Smooth muscle cell (in vitro differentiated cells): Measurements from ENCODE around the gene MGAT4A. TPM values are rescaled to one million over a fixed set of nuclear protein-coding genes. Genes with fewer than 3 reads are reported as not detected.

Experiments used
- DNase-seq: peaks from one replicate; lab custom pipeline; 2025; ENCODE audit not compliant: unreplicated experiment; lab: John Stamatoyannopoulos, UW
- H2AFZ ChIP-seq: fragments of 200-600 bp; sonication (generic); 2 replicates; pipeline ENCODE4 v1.6.0; 2016; ENCODE audit warnings: antibody characterized with exemption, low read depth, mild to moderate bottlenecking
- H3F3A ChIP-seq: fragments of 200-600 bp; sonication (generic); 2 replicates; pipeline ENCODE4 v1.6.0; 2017; ENCODE audit warnings: antibody characterized with exemption, low read depth
- H3K27ac ChIP-seq: fragments of 200-600 bp; sonication (generic); 2 replicates; pipeline ENCODE4 v1.5.1; 2016; ENCODE audit warnings: low read depth, mild to moderate bottlenecking
- H3K27me3 ChIP-seq: fragments of 200-600 bp; sonication (generic); 2 replicates; pipeline ENCODE4 v1.6.1; 2016; ENCODE audit warnings: low read depth, mild to moderate bottlenecking
- H3K36me3 ChIP-seq: fragments of 200-600 bp; sonication (generic); 2 replicates; pipeline ENCODE4 v1.5.1; 2016; ENCODE audit warnings: low read depth
- H3K4me1 ChIP-seq: fragments of 200-600 bp; sonication (generic); 2 replicates; pipeline ENCODE4 v1.5.1; 2016; ENCODE audit warnings: low read depth
- H3K4me2 ChIP-seq: fragments of 200-600 bp; sonication (generic); 2 replicates; pipeline ENCODE4 v1.6.0; 2016; ENCODE audit warnings: mild to moderate bottlenecking
- H3K4me3 ChIP-seq: fragments of 200-600 bp; sonication (generic); 2 replicates; pipeline ENCODE4 v1.5.1; 2016; ENCODE audit warnings: mild to moderate bottlenecking
- H3K79me2 ChIP-seq: fragments of 200-600 bp; sonication (generic); 2 replicates; pipeline ENCODE4 v1.6.0; 2016; ENCODE audit warnings: low read depth, mild to moderate bottlenecking
- H3K9ac ChIP-seq: fragments of 200-600 bp; sonication (generic); 2 replicates; pipeline ENCODE4 v1.6.0; 2016; ENCODE audit warnings: low read depth
- H3K9me3 ChIP-seq: fragments of 200-600 bp; sonication (generic); replicated peaks from 2 replicates; pipeline ENCODE4 v1.5.1; 2016; ENCODE audit warnings: low read depth
- H4K20me1 ChIP-seq: fragments of 200-600 bp; sonication (generic); 2 replicates; pipeline ENCODE4 v1.6.0; 2016; ENCODE audit warnings: low read depth
- CTCF ChIP-seq: fragments of 200-600 bp; sonication (generic); IDR thresholded peaks from 2 replicates; pipeline ENCODE4 v1.5.1; 2017; ENCODE audit warnings: borderline replicate concordance, mild to moderate bottlenecking, antibody characterized with exemption; ENCODE audit not compliant: insufficient read depth, poor library complexity, severe bottlenecking
- WGBS: methylation state at CpG from one replicate; pipeline ENCODE4 v1.1.7; 2016; ENCODE audit warnings: low lambda C conversion rate; 5-methylcytosine and 5-hydroxymethylcytosine counted together
- polyA plus RNA-seq: library from polyadenylated mRNA; unstranded; fragments of >200 nt; fragmentation: Nextera tagmentation; extraction: Ambion mirVana; gene quantifications from 2 replicates; pipeline ENCODE4 v1.2.1, GENCODE V29; 2016
- total RNA-seq: library from RNA; depleted of rRNA; stranded (reverse); fragments of >200 nt; gene quantifications from 2 replicates; pipeline ENCODE4 v1.2.3, GENCODE V29; 2014

Gene MGAT4A
- total and polyA plus RNA-seq, 2 experiments from 2014 or later: 1.4 to 8.9 TPM

- DNase-seq: no peak
- no peaks in the 10 kb centered on the region for H3K4me1 ChIP-seq
- H4K20me1 ChIP-seq: no peaks in the 10 kb centered on the region
- no peaks in the 10 kb centered on the region for H3K27me3 ChIP-seq
- no peaks in the 10 kb centered on the region for H3K36me3 ChIP-seq
- TF ChIP-seq CTCF: no peak
- no peak overlapping the region for H3K4me3 ChIP-seq
- no peak overlapping the region for H3K4me2 ChIP-seq
- H3K79me2 ChIP-seq: no peaks in the 10 kb centered on the region
- WGBS: 87% methylated on average over 3 of the region's 3 CpGs
- no peaks in the 10 kb centered on the region for H3K9me3 ChIP-seq
- no peak overlapping the region for H3K9ac ChIP-seq
- H2AFZ ChIP-seq: no peak overlapping the region
- no peak overlapping the region for H3K27ac ChIP-seq
- H3F3A ChIP-seq: no peaks in the 10 kb centered on the region
These were observed 98.6 kb downstream of the MGAT4A start for GRCh38 chr2:98632351-98632750.

- Histone ChIP-seq H2AFZ (no peak overlapping the region), H3K36me3 (no peaks in the 10 kb centered on the region), H4K20me1 (no peaks in the 10 kb centered on the region), H3K27ac (no peak overlapping the region), H3K9me3 (no peaks in the 10 kb centered on the region), H3K4me2 (no peak overlapping the region), H3K9ac (no peak overlapping the region), H3K79me2 (no peaks in the 10 kb centered on the region), H3K4me3 (no peak overlapping the region), H3K27me3 (no peaks in the 10 kb centered on the region), H3F3A (no peaks in the 10 kb centered on the region), H3K4me1 (no peaks in the 10 kb centered on the region)
- WGBS: 92% methylated on average over 5 of the region's 5 CpGs
- no peak for DNase-seq
- TF ChIP-seq CTCF: no peak
These were observed 107.3 kb downstream of the MGAT4A start for GRCh38 chr2:98623657-98624056.

DNA sequence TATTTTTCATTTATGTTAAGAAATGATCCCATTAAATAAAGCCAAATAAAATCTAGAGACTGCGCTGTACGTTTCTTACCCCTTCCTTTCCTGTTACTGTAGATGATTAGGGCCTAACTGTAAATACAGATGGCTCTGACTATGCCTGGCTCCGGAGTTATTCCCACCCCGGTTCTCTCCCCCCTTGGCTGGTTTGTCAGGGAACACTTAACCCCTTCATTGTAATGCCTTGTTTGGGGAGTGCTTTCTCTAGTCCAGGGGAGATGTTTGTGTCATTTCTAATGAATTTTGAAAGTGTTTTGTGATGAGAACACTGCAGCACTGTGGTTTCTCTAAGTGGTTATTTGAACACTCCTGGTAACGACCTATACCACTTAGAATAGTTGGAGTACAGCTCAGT lies 113.8 kb downstream of the MGAT4A start:
- Histone ChIP-seq H3K27me3 (no peaks in the 10 kb centered on the region), H3F3A (peaks cover 8% of the 10 kb centered on the region), H3K79me2 (no peaks in the 10 kb centered on the region), H3K4me3 (no peak overlapping the region), H3K27ac (no peak overlapping the region), H4K20me1 (peaks cover 17% of the 10 kb centered on the region), H3K4me2 (no peak overlapping the region), H3K36me3 (peaks cover 19% of the 10 kb centered on the region), H3K4me1 (no peaks in the 10 kb centered on the region), H3K9ac (no peak overlapping the region), H2AFZ (no peak overlapping the region), H3K9me3 (no peaks in the 10 kb centered on the region)
- no peak for TF ChIP-seq CTCF
- 81% methylated on average over 5 of the region's 5 CpGs for WGBS
- no peak for DNase-seq

DNA sequence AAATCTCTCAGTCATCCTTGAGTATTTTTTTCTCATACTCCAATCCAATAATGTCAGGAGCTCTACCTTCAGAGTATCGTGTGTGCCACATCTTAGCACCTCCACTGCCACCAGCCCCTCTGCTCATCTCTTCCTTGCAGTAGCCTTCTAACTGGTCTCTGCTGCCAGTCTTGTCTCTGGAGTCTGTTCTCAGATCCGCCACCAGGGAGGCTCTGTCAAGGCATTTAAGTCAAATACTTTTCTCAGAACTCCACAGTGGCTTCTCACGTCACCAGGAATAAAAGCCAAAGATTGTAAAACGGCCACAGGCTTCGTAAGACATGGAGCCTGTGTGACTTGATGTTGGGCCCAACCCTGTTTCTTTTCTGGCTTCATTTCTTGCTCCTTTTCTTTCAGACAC lies 115.5 kb downstream of the MGAT4A start:
- H3K4me1 ChIP-seq: peaks cover 3% of the 10 kb centered on the region
- 93% methylated on average over 5 of the region's 5 CpGs for WGBS
- no peak overlapping the region for H3K9ac ChIP-seq
- no peaks in the 10 kb centered on the region for H3K9me3 ChIP-seq
- H3K4me3 ChIP-seq: no peak overlapping the region
- peaks cover 12% of the 10 kb centered on the region for H3K79me2 ChIP-seq
- H3K36me3 ChIP-seq: peaks cover 19% of the 10 kb centered on the region
- no peak overlapping the region for H3K27ac ChIP-seq
- DNase-seq: no peak
- no peak overlapping the region for H3K4me2 ChIP-seq
- H3K27me3 ChIP-seq: no peaks in the 10 kb centered on the region
- peaks cover 8% of the 10 kb centered on the region for H3F3A ChIP-seq
- H4K20me1 ChIP-seq: peaks cover 17% of the 10 kb centered on the region
- TF ChIP-seq CTCF: no peak
- H2AFZ ChIP-seq: no peak overlapping the region
